Germinal center (tissue), 1 donor: Measurements from ENCODE around the gene FRMPD3.
"Not testable (repeated sequence)": the region's sequence is repeated elsewhere in the genome, so short reads cannot be mapped to it uniquely, and the experiment has no call there.

Experiments used
- DNase-seq: peaks from one replicate; pipeline ENCODE4 v3.0.0; 2012; ENCODE audit warnings: mixed read lengths, low spot score

The FRMPD3 gene

GRCh38 chrX:107448998-107449835 is at the start of gene FRMPD3:
TSS of gene FRMPD3 (plus strand) at chrX:107449652. CDS start at chrX:107526589, 76,937 bp downstream.
- DNase-seq, result peak; percentile 43

GRCh38 chrX:107420571-107420970 is 28.9 kb upstream of the FRMPD3 start:
- DNase-seq, result no peak

- no peak for DNase-seq
Observed at GRCh38 chrX:107421337-107421861, 28.1 kb upstream of the FRMPD3 start.

DNA sequence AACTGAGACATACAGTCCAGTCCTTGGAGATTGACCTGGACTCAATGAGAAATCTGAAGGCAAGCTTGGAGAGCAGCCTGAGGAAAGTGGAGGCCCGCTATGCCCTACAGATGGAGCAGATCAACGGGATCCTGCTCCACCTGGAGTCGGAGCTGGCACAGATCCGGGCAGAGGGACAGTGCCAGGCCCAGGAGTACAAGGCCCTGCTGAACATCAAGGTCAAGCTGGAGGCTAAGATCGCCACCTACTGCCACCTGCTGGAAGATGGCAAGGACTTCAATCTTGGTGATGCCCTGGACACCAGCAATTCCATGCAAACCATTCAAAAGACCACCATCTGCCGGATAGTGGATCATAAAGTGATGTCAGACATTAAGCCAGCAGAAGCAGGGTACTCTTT is 20.4 kb upstream of the FRMPD3 start:
- DNase-seq, result no peak

DNA sequence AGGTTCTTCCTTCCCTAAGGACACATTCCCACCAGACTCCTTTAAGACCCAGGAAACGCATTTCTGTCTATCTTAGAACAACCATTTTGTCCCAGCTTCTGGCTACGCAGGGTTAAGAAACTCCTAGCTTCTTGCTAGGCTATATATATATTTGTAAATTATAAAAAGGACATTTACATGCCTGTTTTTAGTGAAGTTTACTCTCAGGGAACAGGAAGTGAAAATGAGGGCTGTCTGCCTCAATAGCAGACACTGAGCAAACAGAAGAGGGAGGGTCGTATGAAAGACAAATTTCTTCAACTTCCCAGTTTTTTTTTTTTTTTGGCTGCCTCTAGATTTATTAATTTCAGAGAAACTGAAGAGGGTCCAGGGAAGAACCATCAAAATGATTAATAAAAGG is 9.3 kb upstream of the FRMPD3 start:
- DNase-seq, result peak; percentile 20

- DNase-seq, result no peak
Observed at GRCh38 chrX:107440692-107441091, 8.8 kb upstream of the FRMPD3 start.

DNA sequence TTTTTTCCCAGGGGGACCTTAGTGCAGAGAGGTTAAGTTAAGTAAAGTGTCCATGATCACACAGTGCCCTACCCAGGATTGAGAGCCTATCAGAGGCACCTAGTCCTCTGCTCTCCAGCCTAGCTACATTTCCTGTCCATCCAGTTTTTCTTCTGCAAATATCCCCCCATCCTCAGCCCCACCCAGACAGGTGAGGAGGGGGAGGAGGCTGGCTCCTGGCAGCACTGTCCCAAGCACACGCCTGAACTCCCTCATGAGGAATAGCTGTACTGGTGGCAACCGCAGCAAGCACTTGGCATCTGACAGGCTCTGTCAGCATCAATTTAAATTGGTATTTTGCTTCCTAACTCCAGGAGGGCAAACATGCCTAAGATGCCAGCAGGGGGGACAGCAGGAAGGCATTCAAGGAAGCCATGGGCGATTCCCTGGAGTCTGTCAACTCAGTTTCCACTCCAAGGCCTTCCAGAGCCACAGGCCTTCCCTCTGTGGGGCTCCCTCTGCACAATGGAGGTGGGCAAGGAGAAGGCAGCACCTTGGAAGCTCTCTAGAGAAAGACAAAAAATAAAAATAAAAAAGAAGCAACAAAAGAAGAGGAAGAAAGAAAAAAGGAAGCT is 6.4 kb upstream of the FRMPD3 start:
- DNase-seq, result no peak

DNA sequence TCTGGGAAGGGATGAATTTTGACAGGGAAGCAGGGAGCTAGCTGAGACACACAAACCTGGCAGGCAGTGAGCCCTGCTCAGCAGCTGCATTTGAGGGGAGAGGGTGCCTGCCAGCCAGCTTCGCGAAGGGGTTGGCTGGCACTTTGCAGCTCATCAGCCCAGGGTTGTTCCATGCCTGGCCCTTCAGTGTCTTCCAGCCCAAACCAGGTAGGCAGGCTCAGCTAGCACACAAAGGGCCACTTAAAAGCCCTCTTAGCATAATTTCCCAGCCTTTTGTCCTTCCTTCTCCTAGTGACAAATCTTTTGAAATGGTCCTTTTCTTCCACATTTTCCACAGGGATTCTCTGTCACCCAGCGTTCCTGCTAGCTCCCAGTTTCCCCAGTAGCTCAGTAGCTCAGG is 4.3 kb upstream of the FRMPD3 start:
- DNase-seq, result no peak

GRCh38 chrX:107445631-107446030 is 3.8 kb upstream of the FRMPD3 start:
- DNase-seq, result no peak

DNA sequence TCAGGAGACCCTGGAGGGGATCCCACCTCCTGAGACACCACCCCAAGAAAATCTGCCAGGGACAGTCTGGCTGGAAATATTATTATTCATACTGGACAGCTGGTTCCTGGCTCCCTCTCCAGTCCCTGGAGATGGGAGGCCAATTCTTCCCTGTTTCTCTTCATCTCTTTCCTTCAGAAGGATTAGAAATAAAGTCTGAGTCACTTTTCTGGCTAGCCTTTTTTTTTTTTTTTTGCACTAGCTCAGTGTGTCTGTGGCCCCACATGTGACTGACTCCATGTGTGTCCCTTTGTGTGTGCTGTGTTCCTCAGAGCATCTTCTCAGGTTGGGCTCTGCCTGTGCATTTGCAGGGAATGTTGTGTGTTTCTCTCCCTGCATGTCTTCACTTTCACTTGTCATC is 1.8 kb upstream of the FRMPD3 start:
- no peak for DNase-seq

DNA sequence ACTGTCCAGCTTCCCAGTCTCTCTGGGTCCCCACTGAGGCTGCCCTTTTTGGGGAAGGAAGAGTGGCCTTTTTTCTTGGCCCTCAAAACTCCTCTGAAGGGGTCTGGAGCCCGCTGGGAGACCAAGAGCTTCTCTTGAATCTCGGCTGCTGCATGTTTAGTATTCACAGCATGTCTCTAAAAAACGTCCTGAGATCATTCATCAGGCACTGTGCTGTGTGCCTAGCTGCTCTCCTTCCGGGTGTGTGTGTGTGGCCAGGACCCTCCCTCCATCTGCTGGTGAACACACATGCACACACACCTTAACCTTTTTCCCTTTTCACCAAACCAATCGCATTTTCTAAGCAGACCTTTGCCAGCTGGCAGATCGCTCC is 841 bp upstream of the FRMPD3 start:
- DNase-seq, result no peak

- peak; percentile 51 for DNase-seq
Observed at GRCh38 chrX:107450823-107451509, 1.5 kb downstream of the FRMPD3 start.

GRCh38 chrX:107451731-107452130 is 2.3 kb downstream of the FRMPD3 start:
- DNase-seq, result peak; percentile 31

GRCh38 chrX:107452581-107452980 is 3.1 kb downstream of the FRMPD3 start:
- DNase-seq, result no peak

DNA sequence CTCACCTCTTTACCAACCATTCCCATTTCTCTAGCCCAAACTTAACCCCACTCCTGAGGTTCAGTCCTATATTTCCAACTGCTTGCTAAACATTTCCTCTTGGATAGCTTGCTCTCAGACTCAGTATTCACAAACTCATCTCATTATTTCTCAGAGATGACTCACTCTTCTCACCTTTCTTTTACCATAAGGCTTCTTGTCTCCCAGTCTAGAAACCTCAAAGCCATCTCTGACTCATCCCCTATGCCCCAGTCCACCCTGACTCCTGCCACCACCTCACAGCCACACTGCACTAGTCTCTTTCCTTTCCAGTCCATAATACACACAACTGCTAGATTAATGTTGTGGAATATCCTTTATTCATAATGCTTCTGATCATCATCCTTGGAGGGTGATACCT is 4.8 kb downstream of the FRMPD3 start:
- no peak for DNase-seq

DNA sequence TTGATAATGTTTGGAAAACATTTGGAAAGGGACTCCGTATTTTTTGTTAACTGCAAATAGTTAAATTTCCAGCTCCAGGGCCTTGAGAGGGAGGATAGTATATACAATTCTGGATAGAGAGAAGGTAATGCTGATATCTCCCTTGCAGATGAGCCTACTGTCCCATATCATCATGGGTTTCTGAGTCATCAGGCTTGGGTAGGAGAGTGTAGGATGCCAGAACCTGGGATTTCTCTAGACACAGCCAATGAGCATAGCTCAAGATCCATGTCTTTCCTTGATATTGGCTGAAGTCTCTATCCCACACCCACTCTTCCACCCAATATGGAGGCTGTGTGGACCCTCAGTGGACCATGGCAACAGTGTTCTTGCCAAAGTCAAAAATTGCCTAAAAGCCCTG is 7.8 kb downstream of the FRMPD3 start:
- DNase-seq, result no peak

GRCh38 chrX:107465932-107466620 is 16.6 kb downstream of the FRMPD3 start:
- DNase-seq, result peak; percentile 28

- no peak for DNase-seq
Observed at GRCh38 chrX:107467271-107467670, 17.8 kb downstream of the FRMPD3 start.

- DNase-seq, result peak; percentile 14
Observed at GRCh38 chrX:107470198-107470597, 20.7 kb downstream of the FRMPD3 start.

GRCh38 chrX:107470971-107471370 is 21.5 kb downstream of the FRMPD3 start:
- DNase-seq, result no peak

DNA sequence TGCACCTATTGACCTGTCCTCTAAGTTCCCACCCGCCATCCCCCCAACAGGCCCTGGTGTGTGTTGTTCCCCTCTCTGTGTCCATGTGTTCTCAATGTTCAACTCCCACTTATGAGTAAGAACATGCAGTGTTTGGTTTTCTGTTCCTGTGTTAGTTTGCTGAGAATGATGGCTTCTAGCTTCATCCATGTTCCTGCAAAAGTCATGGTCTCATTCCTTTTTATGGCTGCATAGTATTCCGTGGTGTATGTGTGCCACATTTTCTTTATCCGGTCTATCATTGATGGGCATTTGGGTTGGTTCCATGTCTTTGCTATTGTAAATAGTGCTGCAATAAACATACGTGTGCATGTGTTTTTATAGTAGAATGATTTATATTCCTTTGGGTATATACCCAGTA is 22.0 kb downstream of the FRMPD3 start:
- DNase-seq, result not testable (repeated sequence)

DNA sequence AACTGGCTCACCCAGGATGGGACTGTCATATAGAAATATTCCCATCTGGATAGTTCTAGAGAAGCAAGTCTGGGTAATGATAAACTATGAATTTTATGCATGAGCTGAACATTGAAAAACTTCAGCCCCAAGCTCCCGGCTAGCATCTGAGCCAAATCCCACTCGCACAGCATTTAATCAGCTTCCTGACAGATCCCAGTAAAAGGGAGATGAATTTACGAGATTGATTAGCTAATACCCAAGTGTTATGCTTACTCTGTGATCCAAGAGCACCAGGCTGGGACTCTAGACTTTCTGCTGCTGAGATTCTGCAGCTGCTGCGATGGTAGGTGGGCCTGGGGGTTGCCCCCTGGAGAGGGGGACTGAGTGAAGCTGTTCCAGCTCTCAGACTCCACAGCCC is 28.0 kb downstream of the FRMPD3 start:
- DNase-seq, result no peak
